22Rv1 (cell line): ENCODE results near the gene C1orf21.

Source experiments
- H3K27ac ChIP-seq: fragments of 450-650 bp; 2 replicates; pipeline ENCODE4 v1.5.1; 2017
- ZFX ChIP-seq: fragments of 450-650 bp; IDR thresholded peaks from 2 replicates; pipeline ENCODE4 v1.6.1; 2017; ENCODE audit warnings: antibody characterized with exemption, borderline replicate concordance
- TF ChIP-seq, protein P1 (sequence below): fragments of 450-650 bp; IDR thresholded peaks from 2 replicates; pipeline ENCODE4 v1.5.1; 2017; ENCODE audit warnings: mild to moderate bottlenecking

C1orf21 gene

DNA sequence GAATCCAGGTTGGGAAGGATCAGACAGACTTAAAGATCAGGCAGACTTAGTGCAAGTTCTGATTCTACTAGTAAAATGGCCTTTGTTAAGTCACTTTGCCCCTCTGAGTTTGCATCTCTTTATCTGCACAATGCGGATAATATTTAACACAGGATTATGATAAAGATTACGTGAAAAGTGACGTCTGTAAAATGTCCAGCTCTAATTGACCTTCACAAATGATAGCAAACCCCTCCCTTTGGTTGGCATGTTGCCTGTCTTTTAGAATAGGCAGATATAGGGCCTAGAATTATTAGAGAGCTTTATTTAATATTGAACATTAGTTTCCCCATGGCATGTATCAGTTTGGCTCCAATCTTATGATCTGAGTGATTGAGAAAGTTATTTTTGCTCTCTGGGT lies 55.4 kb downstream of the C1orf21 start:
- no peak for TF ChIP-seq ZFX
- TF ChIP-seq, protein P1, sequence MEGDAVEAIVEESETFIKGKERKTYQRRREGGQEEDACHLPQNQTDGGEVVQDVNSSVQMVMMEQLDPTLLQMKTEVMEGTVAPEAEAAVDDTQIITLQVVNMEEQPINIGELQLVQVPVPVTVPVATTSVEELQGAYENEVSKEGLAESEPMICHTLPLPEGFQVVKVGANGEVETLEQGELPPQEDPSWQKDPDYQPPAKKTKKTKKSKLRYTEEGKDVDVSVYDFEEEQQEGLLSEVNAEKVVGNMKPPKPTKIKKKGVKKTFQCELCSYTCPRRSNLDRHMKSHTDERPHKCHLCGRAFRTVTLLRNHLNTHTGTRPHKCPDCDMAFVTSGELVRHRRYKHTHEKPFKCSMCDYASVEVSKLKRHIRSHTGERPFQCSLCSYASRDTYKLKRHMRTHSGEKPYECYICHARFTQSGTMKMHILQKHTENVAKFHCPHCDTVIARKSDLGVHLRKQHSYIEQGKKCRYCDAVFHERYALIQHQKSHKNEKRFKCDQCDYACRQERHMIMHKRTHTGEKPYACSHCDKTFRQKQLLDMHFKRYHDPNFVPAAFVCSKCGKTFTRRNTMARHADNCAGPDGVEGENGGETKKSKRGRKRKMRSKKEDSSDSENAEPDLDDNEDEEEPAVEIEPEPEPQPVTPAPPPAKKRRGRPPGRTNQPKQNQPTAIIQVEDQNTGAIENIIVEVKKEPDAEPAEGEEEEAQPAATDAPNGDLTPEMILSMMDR = no peak

DNA sequence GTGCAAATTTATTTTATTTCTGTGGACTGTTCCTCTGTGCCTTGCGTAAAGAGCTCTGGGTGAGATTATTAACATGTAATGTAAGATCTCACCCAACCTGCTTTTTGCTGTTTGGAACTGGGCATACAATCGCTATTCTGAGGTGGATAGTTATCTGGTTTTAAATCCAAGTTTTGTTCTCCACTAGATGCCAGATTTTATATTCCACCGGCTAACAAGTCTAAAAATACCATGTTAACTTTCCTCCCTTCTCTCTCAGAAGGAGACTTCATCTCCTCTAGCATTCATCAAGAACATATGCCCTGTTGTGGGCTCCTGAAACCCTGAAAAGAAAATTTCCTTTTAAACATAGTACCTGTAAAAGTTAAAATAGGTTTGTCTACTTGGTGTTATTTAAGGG lies 56.4 kb downstream of the C1orf21 start:
- no peak overlapping the region for H3K27ac ChIP-seq
- TF ChIP-seq, protein P1 = no peak
- TF ChIP-seq ZFX = no peak

More for the DNA sequence above, 55.4 kb downstream of the C1orf21 start:
- no peak overlapping the region for H3K27ac ChIP-seq

DNA sequence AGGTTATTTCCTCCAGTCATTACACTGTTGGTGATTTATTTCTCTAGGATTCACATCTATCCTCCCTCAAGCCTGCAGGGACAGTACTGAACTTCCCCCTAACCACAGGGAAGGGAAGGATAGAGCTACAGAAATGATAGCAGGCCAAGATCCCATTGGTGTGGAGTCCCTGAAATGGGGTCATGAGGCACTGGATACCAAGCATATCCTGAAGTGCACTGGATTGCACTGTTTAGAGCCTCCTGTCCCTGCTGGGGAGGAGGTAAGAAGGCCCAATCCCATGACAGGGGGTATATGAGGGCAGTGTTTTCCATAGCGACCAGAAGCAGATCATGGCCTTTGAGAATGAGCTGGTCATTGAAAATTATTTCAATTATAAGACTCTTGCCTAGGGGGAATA lies 56.8 kb downstream of the C1orf21 start:
- no peak overlapping the region for H3K27ac ChIP-seq
- TF ChIP-seq, protein P1 = no peak
- no peak for TF ChIP-seq ZFX

DNA sequence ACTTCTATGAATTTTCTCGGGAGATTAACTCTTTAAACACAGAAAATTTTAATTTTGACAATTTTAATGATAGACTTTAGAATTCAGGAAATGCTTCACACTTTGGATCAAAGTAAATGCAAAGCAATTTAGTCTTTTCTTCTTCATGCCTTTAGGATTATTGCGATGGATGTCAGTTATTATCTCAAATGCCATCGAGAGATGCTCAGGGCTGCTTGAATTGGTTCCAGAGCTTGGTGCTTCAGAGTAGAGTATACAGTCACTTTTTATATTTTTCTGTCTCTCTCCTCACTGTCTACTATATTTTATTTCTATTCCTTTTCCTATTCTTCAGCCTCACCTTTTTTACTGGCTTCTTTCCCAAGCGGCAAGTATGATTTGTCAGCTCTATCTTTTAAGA lies 59.2 kb downstream of the C1orf21 start:
- no peak for TF ChIP-seq ZFX
- TF ChIP-seq, protein P1 = no peak
- no peak overlapping the region for H3K27ac ChIP-seq

DNA sequence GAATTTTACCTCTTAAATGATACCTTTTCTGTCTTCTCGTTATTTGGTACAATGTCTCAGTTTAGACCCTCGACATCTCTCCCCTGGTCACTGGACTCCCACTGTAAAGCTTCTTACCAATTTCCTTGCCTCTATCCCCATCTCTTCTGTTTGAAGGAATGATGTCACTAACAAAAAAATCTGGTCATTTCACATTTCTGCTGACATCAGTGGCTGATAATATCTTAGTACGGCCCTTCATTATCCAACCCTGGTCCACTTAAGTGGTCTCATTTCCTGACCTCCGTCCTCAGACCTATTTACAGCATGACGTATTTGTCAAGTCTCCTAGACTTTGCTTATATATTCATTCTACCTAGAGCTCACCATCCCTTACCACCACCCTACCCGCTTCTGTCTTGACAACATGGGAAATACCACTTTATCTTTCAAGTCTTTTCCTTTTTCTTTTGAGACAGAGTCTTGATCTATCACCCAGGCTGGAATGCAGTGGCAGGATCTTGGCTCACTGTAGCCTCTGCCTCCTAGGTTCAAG lies 60.9 kb downstream of the C1orf21 start:
- TF ChIP-seq ZFX = no peak
- TF ChIP-seq, protein P1 = no peak
- H3K27ac ChIP-seq = no peak overlapping the region

DNA sequence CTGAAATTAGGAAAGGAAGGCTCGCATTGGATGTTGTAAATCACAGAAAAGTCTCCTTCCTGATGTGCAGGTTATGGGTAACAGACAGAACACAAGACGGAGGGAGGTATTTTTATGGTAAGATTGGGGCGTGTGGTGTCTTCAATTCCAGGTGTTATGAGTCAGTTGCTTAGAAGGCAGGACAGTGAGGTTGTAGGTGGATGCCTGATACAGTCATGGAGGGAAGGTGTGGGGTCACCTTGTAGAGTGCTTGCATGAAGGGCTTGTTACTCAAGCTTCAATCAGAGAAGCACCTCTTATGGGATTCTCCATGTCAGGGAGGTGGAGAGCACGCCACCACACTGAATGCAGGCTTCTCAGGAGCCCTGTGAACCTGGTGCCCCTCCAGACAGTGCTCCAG lies 63.1 kb downstream of the C1orf21 start:
- TF ChIP-seq, protein P1 = no peak
- TF ChIP-seq ZFX = no peak

DNA sequence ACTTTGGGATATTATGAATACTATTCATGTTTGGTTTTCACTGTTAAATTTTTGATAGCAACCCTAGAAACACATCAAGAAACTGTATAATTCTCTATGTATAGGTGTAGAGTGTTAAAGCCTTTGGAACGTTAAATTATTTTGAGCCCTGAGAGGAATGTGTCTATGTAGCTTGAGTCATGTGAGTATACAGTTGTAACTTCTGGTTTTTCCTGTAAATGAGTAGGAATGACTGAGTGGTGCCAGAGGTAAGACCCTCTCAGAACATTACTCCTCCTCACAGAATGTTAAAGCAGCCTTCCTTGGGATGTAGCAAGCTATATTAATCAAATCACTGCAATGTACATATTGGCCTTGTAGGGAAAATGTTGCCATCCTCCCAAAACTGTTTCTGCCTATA lies 69.0 kb downstream of the C1orf21 start:
- TF ChIP-seq, protein P1 = no peak
- no peak for TF ChIP-seq ZFX
- H3K27ac ChIP-seq = no peak overlapping the region

More for the DNA sequence above, 63.1 kb downstream of the C1orf21 start:
- H3K27ac ChIP-seq = no peak overlapping the region
